Activated CD4-positive, alpha-beta T cell treated with anti-CD3 and anti-CD28 coated beads, Interleukin-2, amount 10 ng/mL, durations not matched to agents 24 days and 14 days (primary cell): Measurements from ENCODE around the gene PRTN3. TPM values are rescaled to one million over a fixed set of nuclear protein-coding genes. Genes with fewer than 3 reads are reported as not detected.

Experiments used
- DNase-seq: peaks from one replicate; pipeline ENCODE4 v3.0.0; 2022
- H3K27ac Mint-ChIP-seq: one replicate; pipeline ENCODE4 v1.8.0; 2022; ENCODE audit warnings: mild to moderate bottlenecking, mixed read lengths
- H3K27me3 Mint-ChIP-seq: one replicate; pipeline ENCODE4 v1.8.0; 2022; ENCODE audit warnings: mixed read lengths
- H3K36me3 Mint-ChIP-seq: one replicate; pipeline ENCODE4 v1.8.0; 2022; ENCODE audit warnings: low read depth, mild to moderate bottlenecking, mixed read lengths
- H3K4me1 Mint-ChIP-seq: one replicate; pipeline ENCODE4 v1.8.0; 2021; ENCODE audit warnings: mixed read lengths
- H3K4me3 Mint-ChIP-seq: one replicate; pipeline ENCODE4 v1.8.0; 2022; ENCODE audit warnings: mild to moderate bottlenecking, moderate library complexity, mixed read lengths
- H3K9me3 Mint-ChIP-seq: one replicate; pipeline ENCODE4 v1.8.0; 2021; ENCODE audit warnings: mixed read lengths
- intact Hi-C: fragments of 100-400 bp; cut with micrococcal nuclease; formaldehyde crosslinking; loops from one replicate; pipeline ENCODE4 v1.15.1; 2023
- total RNA-seq: library from RNA; stranded (reverse); gene quantifications from 2 replicates; pipeline ENCODE4 v1.2.3, GENCODE V29; 2022

PRTN3 gene
- total RNA-seq, 1 donor from 2014 or later: not detected

- Mint-ChIP-seq H3K4me1 (peaks cover 7% of the 10 kb centered on the region), H3K9me3 (no peaks in the 10 kb centered on the region), H3K4me3 (no peak overlapping the region), H3K27me3 (no peaks in the 10 kb centered on the region), H3K27ac (no peak overlapping the region), H3K36me3 (peaks cover 54% of the 10 kb centered on the region)
- intact Hi-C loops: no loop called here
- no peak for DNase-seq
These were observed 33.0 kb upstream of the PRTN3 start for GRCh38 chr19:807627-808422.

- peaks cover 6% of the 10 kb centered on the region for H3K4me1 Mint-ChIP-seq
- no peak overlapping the region for H3K4me3 Mint-ChIP-seq
- H3K27ac Mint-ChIP-seq: no peak overlapping the region
- no peaks in the 10 kb centered on the region for H3K27me3 Mint-ChIP-seq
- intact Hi-C loops: no loop called here
- DNase-seq: no peak
- peaks cover 53% of the 10 kb centered on the region for H3K36me3 Mint-ChIP-seq
- H3K9me3 Mint-ChIP-seq: no peaks in the 10 kb centered on the region
These were observed 32.4 kb upstream of the PRTN3 start for GRCh38 chr19:808423-808775.

- Mint-ChIP-seq H3K9me3 (no peaks in the 10 kb centered on the region), H3K27me3 (no peaks in the 10 kb centered on the region), H3K27ac (no peak overlapping the region), H3K36me3 (peaks cover 54% of the 10 kb centered on the region), H3K4me1 (peaks cover 6% of the 10 kb centered on the region), H3K4me3 (no peak overlapping the region)
- no peak for DNase-seq
- intact Hi-C loops: no loop called here
These were observed 30.5 kb upstream of the PRTN3 start for GRCh38 chr19:810077-810855.

- no peak for DNase-seq
- H3K4me1 Mint-ChIP-seq: peaks cover 6% of the 10 kb centered on the region
- H3K36me3 Mint-ChIP-seq: peaks cover 55% of the 10 kb centered on the region
- intact Hi-C loops: no loop called here
- no peak overlapping the region for H3K27ac Mint-ChIP-seq
- H3K9me3 Mint-ChIP-seq: peaks cover 4% of the 10 kb centered on the region
- H3K27me3 Mint-ChIP-seq: no peaks in the 10 kb centered on the region
- H3K4me3 Mint-ChIP-seq: no peak overlapping the region
These were observed 29.8 kb upstream of the PRTN3 start for GRCh38 chr19:810883-811489.

DNA sequence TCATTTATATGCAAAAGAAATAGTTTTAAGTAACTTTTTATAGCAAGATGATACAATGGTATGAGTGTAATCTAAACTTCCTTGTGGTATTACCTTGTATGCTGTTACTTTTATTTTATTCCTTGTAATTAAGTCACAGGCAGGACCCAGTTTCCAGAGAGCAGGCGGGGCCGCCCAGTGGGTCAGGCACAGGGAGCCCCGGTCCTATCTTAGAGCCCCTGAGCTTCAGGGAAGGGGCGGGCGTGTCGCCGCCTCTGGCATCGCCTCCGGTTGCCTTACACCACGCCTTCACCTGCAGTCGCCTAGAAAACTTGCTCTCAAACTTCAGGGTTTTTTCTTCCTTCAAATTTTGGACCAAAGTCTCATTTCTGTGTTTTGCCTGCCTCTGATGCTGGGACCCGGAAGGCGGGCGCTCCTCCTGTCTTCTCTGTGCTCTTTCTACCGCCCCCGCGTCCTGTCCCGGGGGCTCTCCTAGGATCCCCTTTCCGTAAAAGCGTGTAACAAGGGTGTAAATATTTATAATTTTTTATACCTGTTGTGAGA is 29.2 kb upstream of the PRTN3 start:
- peaks cover 60% of the 10 kb centered on the region for H3K36me3 Mint-ChIP-seq
- H3K9me3 Mint-ChIP-seq: peaks cover 9% of the 10 kb centered on the region
- no peaks in the 10 kb centered on the region for H3K27me3 Mint-ChIP-seq
- H3K4me3 Mint-ChIP-seq: no peak overlapping the region
- peaks cover 6% of the 10 kb centered on the region for H3K4me1 Mint-ChIP-seq
- no peak for DNase-seq
- no peak overlapping the region for H3K27ac Mint-ChIP-seq
- intact Hi-C loops: no loop called here

GRCh38 chr19:812049-812746 is 28.6 kb upstream of the PRTN3 start:
- no peaks in the 10 kb centered on the region for H3K27me3 Mint-ChIP-seq
- no peak for DNase-seq
- H3K27ac Mint-ChIP-seq: no peak overlapping the region
- intact Hi-C loops: no loop called here
- H3K9me3 Mint-ChIP-seq: peaks cover 15% of the 10 kb centered on the region
- peaks cover 61% of the 10 kb centered on the region for H3K36me3 Mint-ChIP-seq
- H3K4me1 Mint-ChIP-seq: peaks cover 6% of the 10 kb centered on the region
- no peak overlapping the region for H3K4me3 Mint-ChIP-seq

- Mint-ChIP-seq H3K27me3 (no peaks in the 10 kb centered on the region), H3K4me1 (peaks cover under 1% of the 10 kb centered on the region), H3K4me3 (no peak overlapping the region), H3K36me3 (peaks cover 55% of the 10 kb centered on the region), H3K27ac (no peak overlapping the region), H3K9me3 (peaks cover 15% of the 10 kb centered on the region)
- DNase-seq: no peak
- intact Hi-C loops: no loop called here
These were observed 28.0 kb upstream of the PRTN3 start for GRCh38 chr19:812747-813218.

- H3K36me3 Mint-ChIP-seq: peaks cover 51% of the 10 kb centered on the region
- H3K4me3 Mint-ChIP-seq: no peak overlapping the region
These were observed 27.3 kb upstream of the PRTN3 start for GRCh38 chr19:813219-814151.

DNA sequence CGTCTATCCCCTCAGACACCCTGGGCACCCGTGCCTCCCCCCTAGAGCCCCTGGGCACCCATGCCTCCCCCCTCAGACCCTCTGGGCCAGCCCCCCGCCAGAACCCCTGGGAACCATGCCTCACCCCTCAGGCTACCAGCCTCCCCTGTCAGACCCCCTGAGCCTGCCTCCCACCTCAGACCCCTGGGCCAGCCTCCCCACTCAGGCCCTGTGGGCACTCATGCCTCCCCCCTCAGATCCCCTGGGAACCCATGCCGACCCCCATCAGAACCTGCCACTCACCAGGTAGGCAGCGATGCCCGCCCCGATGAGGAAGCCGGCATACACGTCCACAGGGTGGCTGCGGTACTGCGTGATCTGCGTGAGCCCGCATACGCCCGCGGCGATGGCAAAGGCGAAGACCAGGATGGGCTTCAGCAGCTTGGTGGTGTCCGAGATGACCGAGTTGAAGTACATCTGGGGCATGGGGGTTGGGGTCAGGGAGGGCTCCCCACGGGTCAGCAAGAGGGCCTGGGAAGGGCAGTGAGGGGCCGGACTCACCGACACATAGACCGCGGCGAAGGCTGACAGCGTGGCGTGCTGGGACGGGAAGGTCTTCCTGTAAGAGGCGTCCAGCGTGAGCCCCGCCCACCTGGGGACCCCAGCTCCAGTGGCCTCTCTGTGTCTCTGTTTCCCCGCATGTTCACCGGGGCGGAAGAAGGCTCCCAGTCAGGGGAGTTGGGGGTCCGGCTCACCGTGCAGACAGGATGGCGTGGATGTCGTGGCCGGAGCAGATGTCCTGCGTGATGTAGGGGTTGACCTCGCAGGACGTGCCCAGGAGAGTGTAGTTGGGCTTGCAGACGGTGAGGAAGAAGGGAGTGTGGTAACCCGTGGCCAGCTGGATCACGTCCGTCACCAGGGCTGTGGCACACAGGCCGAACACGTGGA is 26.4 kb upstream of the PRTN3 start:
- Mint-ChIP-seq H3K27ac (no peak overlapping the region), H3K4me1 (no peaks in the 10 kb centered on the region), H3K27me3 (no peaks in the 10 kb centered on the region), H3K4me3 (no peak overlapping the region), H3K9me3 (peaks cover 15% of the 10 kb centered on the region), H3K36me3 (peaks cover 47% of the 10 kb centered on the region)
- no peak for DNase-seq
- intact Hi-C loops: no loop called here

More at GRCh38 chr19:813219-814151, 27.3 kb upstream of the PRTN3 start:
- peaks cover 15% of the 10 kb centered on the region for H3K9me3 Mint-ChIP-seq
- DNase-seq: no peak
- H3K27me3 Mint-ChIP-seq: no peaks in the 10 kb centered on the region
- intact Hi-C loops: no loop called here
- no peak overlapping the region for H3K27ac Mint-ChIP-seq
- H3K4me1 Mint-ChIP-seq: no peaks in the 10 kb centered on the region

DNA sequence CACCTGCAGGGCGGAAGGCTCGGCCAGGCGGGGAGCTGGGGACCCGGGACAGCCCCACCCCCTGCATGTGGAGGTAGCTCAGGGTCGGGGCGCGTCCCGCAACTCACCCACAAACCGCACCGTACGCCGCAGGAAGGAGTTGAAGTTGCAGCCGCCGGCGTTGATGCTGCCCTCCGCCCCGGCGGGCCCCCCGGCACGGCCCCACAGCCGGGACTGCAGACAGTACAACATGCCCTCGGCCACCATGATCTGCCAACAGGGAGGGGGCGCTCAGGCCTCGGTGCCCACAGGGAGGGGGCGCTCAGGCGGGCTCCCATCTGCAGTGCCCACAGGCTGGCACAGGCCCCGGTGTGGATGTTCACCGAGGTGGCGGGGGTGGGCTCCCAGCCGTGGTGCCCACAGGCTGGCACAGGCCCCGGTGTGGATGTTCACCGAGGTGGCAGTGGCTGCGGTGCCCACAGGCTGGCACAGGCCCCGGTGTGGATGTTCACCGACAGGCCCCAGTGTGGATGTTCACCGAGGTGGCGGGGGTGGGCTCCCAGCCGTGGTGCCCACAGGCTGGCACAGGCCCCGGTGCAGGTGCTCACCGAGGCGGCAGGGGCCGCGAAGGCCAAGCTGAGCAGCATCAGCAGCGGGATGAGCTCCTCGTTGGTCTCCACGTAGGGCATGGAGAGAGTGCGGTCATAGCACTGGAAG is 25.6 kb upstream of the PRTN3 start:
- peaks cover 4% of the 10 kb centered on the region for H3K27me3 Mint-ChIP-seq
- peaks cover 43% of the 10 kb centered on the region for H3K36me3 Mint-ChIP-seq
- no peak overlapping the region for H3K4me3 Mint-ChIP-seq
- intact Hi-C loops: no loop called here
- peaks cover 15% of the 10 kb centered on the region for H3K9me3 Mint-ChIP-seq
- H3K27ac Mint-ChIP-seq: no peak overlapping the region
- no peak for DNase-seq
- H3K4me1 Mint-ChIP-seq: no peaks in the 10 kb centered on the region

DNA sequence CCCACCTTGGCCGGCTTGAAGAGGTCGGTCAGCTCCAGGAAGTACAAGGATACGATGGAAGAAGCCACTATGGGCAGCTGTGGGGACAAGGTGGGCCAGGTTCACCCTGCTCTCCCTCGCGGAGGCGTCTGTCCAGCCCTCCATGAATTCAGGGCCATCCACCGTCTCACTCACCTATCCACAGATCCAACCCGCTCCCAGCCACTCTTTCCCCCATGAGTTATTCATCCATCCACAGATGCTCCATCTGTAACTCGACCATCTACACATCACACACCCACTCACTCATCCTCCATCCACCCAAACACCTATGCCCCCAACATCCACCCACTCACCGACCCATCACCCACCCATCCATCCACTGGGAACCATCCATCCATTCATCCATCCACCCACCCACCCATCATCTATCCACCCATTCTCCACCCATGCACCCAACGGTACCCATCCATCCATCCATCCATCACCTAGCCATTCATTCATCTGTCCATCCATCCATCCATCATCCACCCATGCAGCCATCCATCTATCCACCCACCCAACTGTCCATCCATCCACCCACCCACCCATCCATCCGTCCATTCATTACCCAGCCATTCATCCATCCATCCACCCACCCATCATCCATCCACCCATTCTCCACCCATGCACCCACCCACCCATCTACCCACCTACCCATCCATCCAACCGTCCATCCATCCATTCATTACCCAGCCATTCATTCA is 24.9 kb upstream of the PRTN3 start:
- Mint-ChIP-seq H3K36me3 (peaks cover 39% of the 10 kb centered on the region), H3K27me3 (peaks cover 6% of the 10 kb centered on the region), H3K27ac (no peak overlapping the region), H3K9me3 (peaks cover 15% of the 10 kb centered on the region), H3K4me3 (no peak overlapping the region), H3K4me1 (no peaks in the 10 kb centered on the region)
- intact Hi-C loops: no loop called here
- no peak for DNase-seq
